ENCODE measurements around the gene RASSF3.
A peak's percentile ranks its signal among the peaks of the same experiment; 100 is the strongest.
"Not testable (repeated sequence)": the region's sequence is repeated elsewhere in the genome, so short reads cannot be mapped to it uniquely, and the experiment has no call there.

The RASSF3 gene

GRCh38 chr12:64598831-64599230 lies 11.5 kb upstream of the RASSF3 start:
- no peak for DNase-seq

- peak; percentile 60 to 63 for DNase-seq
Observed at GRCh38 chr12:64600164-64600561, 10.1 kb upstream of the RASSF3 start.

GRCh38 chr12:64603183-64603841 lies 7.0 kb upstream of the RASSF3 start:
- peak in 1 of 2 experiments; percentile 8 for DNase-seq

GRCh38 chr12:64608901-64609535 lies 1.3 kb upstream of the RASSF3 start:
- DNase-seq = peak; percentile 33 to 44

GRCh38 chr12:64609536-64610078 lies 688 bp upstream of the RASSF3 start:
- DNase-seq = peak in 1 of 2 experiments; percentile 34

GRCh38 chr12:64610660-64611340 lies 505 bp downstream of the RASSF3 start:
- DNase-seq = peak; percentile 20 to 75

- DNase-seq = peak in 1 of 2 experiments; percentile 46
Observed at GRCh38 chr12:64611341-64612284, 1.3 kb downstream of the RASSF3 start.

- no peak for DNase-seq
Observed at GRCh38 chr12:64612843-64613242, 2.5 kb downstream of the RASSF3 start.

GRCh38 chr12:64613775-64614398 lies 3.6 kb downstream of the RASSF3 start:
- not testable (repeated sequence) for DNase-seq

- no peak for DNase-seq
Observed at GRCh38 chr12:64616201-64616600, 5.9 kb downstream of the RASSF3 start.

GRCh38 chr12:64618953-64619590 lies 8.8 kb downstream of the RASSF3 start:
- DNase-seq = peak in 1 of 2 experiments; percentile 40

- DNase-seq = no peak
Observed at GRCh38 chr12:64621257-64621942, 11.1 kb downstream of the RASSF3 start.

GRCh38 chr12:64624035-64624434 lies 13.7 kb downstream of the RASSF3 start:
- DNase-seq = no peak

GRCh38 chr12:64625243-64626077 lies 15.2 kb downstream of the RASSF3 start:
- DNase-seq = peak in 1 of 2 experiments; percentile 31

- not testable (repeated sequence) for DNase-seq
Observed at GRCh38 chr12:64626588-64626987, 16.3 kb downstream of the RASSF3 start.

- no peak for DNase-seq
Observed at GRCh38 chr12:64627771-64628170, 17.5 kb downstream of the RASSF3 start.

- DNase-seq = no peak
Observed at GRCh38 chr12:64631197-64631596, 20.9 kb downstream of the RASSF3 start.

GRCh38 chr12:64633011-64633939 lies 23.0 kb downstream of the RASSF3 start:
- no peak for DNase-seq

GRCh38 chr12:64633940-64634337 lies 23.6 kb downstream of the RASSF3 start:
- no peak for DNase-seq
